Keratinocyte (primary cell): ENCODE results near the gene ZDHHC22.

ENCODE experiments used
- CTCF ChIP-seq, 3 experiments: IDR thresholded peaks in 1 of 3; conservative IDR thresholded peaks in 1 of 3; optimal IDR thresholded peaks in 1 of 3; 2 replicates in 2 of 3; 3 replicates in 1 of 3; pipeline versions ENCODE3 to v1.5.1; 2011; ENCODE audit warnings: low read length in 3 of 3, mild to moderate bottlenecking in 3 of 3, moderate library complexity in 2 of 3, control low read depth in 1 of 3, inconsistent platforms in 1 of 3; ENCODE audit not compliant: insufficient read depth in 2 of 3; ENCODE audit errors: extremely low read depth in 1 of 3
- EZH2 ChIP-seq: IDR thresholded peaks from one replicate; pipeline ENCODE4 v1.6.1; 2012; ENCODE audit warnings: inconsistent platforms, mild to moderate bottlenecking, low read length, moderate library complexity

- TF ChIP-seq CTCF (optimal IDR thresholded peaks at IDR 0.05 in 1 of 3, IDR thresholded peaks at IDR 0.05 in 1 of 3, conservative IDR thresholded peaks at IDR 0.05 in 1 of 3; ENCODE audit: extremely low read depth in 1 of 3, insufficient read depth in 2 of 3, low read length in 3 of 3) (no peak), EZH2 (no peak)
Observed at GRCh38 chr14:77185093-77185465, 43.5 kb upstream of the ZDHHC22 start.
